ENCODE measurements around the gene GATAD2B. TPM values are rescaled to one million over a fixed set of nuclear protein-coding genes. Genes with fewer than 3 reads are reported as not detected.

The GATAD2B gene
- total RNA-seq, 1 experiment from 2014 or later = 46.9 TPM

GRCh38 chr1:153945131-153945794 is 22.5 kb upstream of the GATAD2B start:
- TF ChIP-seq NFE2L1 (CRISPR knock-in tag; IDR thresholded peaks at IDR 0.05) (0 out of 2 replicates have a peak, but pooled peaks have one; percentile 8), E2F5 (CRISPR knock-in tag; IDR thresholded peaks at IDR 0.05) (no peak)
- ChIA-PET CTCF (interaction anchor here (1.0 to 2.8 kb wide), 6 partner anchors 10 to 311 kb away, joined by 3 to 27 read pairs (median 15); partner anchors contain the start of genes CHTOP, JTB and SLC39A1), POLR2A (interaction anchor here (0.5 to 2.3 kb wide), 6 partner anchors 10 to 41 kb away, joined by 3 to 21 read pairs (median 4); partner anchors contain the start of genes CREB3L4, RAB13 and SLC39A1)
- ATAC-seq (no peak), DNase-seq (ENCODE audit: low spot score) (no peak)
- Mint-ChIP-seq H3K9me3 (no peaks in the 10 kb centered on the region), H3K27me3 (ENCODE audit: low read depth) (no peaks in the 10 kb centered on the region), H3K36me3 (peaks cover 21% of the 10 kb centered on the region), H3K4me1 (peaks cover 13% of the 10 kb centered on the region), H3K4me3 (peak overlapping the region; percentile 81), H3K27ac (no peak overlapping the region)

- Mint-ChIP-seq H3K27me3 (ENCODE audit: low read depth) (no peaks in the 10 kb centered on the region), H3K9me3 (no peaks in the 10 kb centered on the region), H3K4me1 (peaks cover 13% of the 10 kb centered on the region), H3K27ac (peak overlapping the region; percentile 41; the same call in 1 of the 2 replicates), H3K4me3 (peak overlapping the region; percentile 81; the same call in 1 of the 2 replicates), H3K36me3 (peaks cover 21% of the 10 kb centered on the region)
- DNase-seq (ENCODE audit: low spot score) (no peak), ATAC-seq (no peak)
- POLR2A ChIA-PET = interaction anchor here (1.3 kb wide), 1 partner anchor 19 kb away, joined by 4 read pairs; the partner anchor contains the start of gene SLC39A1
- CTCF ChIA-PET = interaction anchor here (1.0 to 2.8 kb wide), 4 partner anchors 15 to 147 kb away, joined by 4 to 20 read pairs (median 4); no protein-coding TSS in a partner anchor
- TF ChIP-seq TEAD4 (CRISPR knock-in tag; IDR thresholded peaks at IDR 0.05) = no peak
- TF ChIP-seq ZNF263 (CRISPR knock-in tag; IDR thresholded peaks at IDR 0.05; ENCODE audit: low read depth) = no peak
- no peak for TF ChIP-seq TP53 (CRISPR knock-in tag; IDR thresholded peaks at IDR 0.05)
- TF ChIP-seq ATF6 (CRISPR knock-in tag; IDR thresholded peaks at IDR 0.05) = no peak
- TF ChIP-seq ATF3 (CRISPR knock-in tag; conservative IDR thresholded peaks at IDR 0.05) = no peak
- TF ChIP-seq USF1 (CRISPR knock-in tag; IDR thresholded peaks at IDR 0.05) = no peak
- no peak for TF ChIP-seq MYBL2 (CRISPR knock-in tag; IDR thresholded peaks at IDR 0.05)
- no peak for TF ChIP-seq E2F4 (CRISPR knock-in tag; IDR thresholded peaks at IDR 0.05; ENCODE audit: borderline replicate concordance, low read depth)
- TF ChIP-seq STAT6 (CRISPR knock-in tag; conservative IDR thresholded peaks at IDR 0.05; ENCODE audit: low read depth) = no peak
- TF ChIP-seq RELA (CRISPR knock-in tag; IDR thresholded peaks at IDR 0.05; ENCODE audit: borderline replicate concordance) = no peak
- no peak for TF ChIP-seq PREB (CRISPR knock-in tag; IDR thresholded peaks at IDR 0.05; ENCODE audit: borderline replicate concordance)
- no peak for TF ChIP-seq ERG (CRISPR knock-in tag; IDR thresholded peaks at IDR 0.05)
- TF ChIP-seq OVOL2 (CRISPR knock-in tag; IDR thresholded peaks at IDR 0.05; ENCODE audit: borderline replicate concordance) = no peak
- no peak for TF ChIP-seq CBFB (CRISPR knock-in tag; IDR thresholded peaks at IDR 0.05; ENCODE audit: low read depth)
Measured at GRCh38 chr1:153944827-153945117, 22.0 kb upstream of the GATAD2B start.

Data from WTC11 (cell line).